ENCODE data around the gene ROMO1.

Gene ROMO1

GRCh38 chr20:35738410-35739179 is 39.4 kb downstream of the ROMO1 start:
- peak overlapping the region; percentile 97 for H3K27ac ChIP-seq
- TF ChIP-seq CTCF (IDR thresholded peaks at IDR 0.05), result no peak
- peaks cover 28 to 38% of the 10 kb centered on the region in 2 experiments for H3K4me1 ChIP-seq (ENCODE audit: control insufficient read depth in 1 of 2, insufficient read depth in 1 of 2, low read depth in 1 of 2, low read length in 1 of 2)
- no peaks in the 10 kb centered on the region for H3K27me3 ChIP-seq
- no peaks in the 10 kb centered on the region for H3K9me3 ChIP-seq
- peaks cover 71% of the 10 kb centered on the region for H3K36me3 ChIP-seq
- H3K4me3 ChIP-seq (ENCODE audit: low read depth in 1 of 2, low read length in 1 of 2), result no peak overlapping the region

- peak; percentile 7 for TF ChIP-seq CTCF (IDR thresholded peaks at IDR 0.05)
- Histone ChIP-seq H3K27me3 (no peaks in the 10 kb centered on the region), H3K36me3 (peaks cover 61% of the 10 kb centered on the region), H3K27ac (peak overlapping the region; percentile 97), H3K4me3 (ENCODE audit: low read depth in 1 of 2, low read length in 1 of 2) (peak overlapping the region in 1 of 2 experiments; percentile 96), H3K4me1 (ENCODE audit: control insufficient read depth in 1 of 2, insufficient read depth in 1 of 2, low read depth in 1 of 2, low read length in 1 of 2) (peaks cover 35 to 47% of the 10 kb centered on the region in 2 experiments), H3K9me3 (no peaks in the 10 kb centered on the region)
These were observed 40.3 kb downstream of the ROMO1 start for GRCh38 chr20:35739294-35740163.

- peak; percentile 77 for TF ChIP-seq CTCF (IDR thresholded peaks at IDR 0.05)
- H3K4me1 ChIP-seq (ENCODE audit: control insufficient read depth in 1 of 2, insufficient read depth in 1 of 2, low read depth in 1 of 2, low read length in 1 of 2), result peaks cover 42 to 52% of the 10 kb centered on the region in 2 experiments
- H3K4me3 ChIP-seq (ENCODE audit: low read depth in 1 of 2, low read length in 1 of 2), result peak within 1 kb of the TSS; percentile 96 to 99
- no peaks in the 10 kb centered on the region for H3K9me3 ChIP-seq
- H3K36me3 ChIP-seq, result peaks cover 35% of the 10 kb centered on the region
- H3K27ac ChIP-seq, result peak within 1 kb of the TSS; percentile 97
- no peaks in the 10 kb centered on the region for H3K27me3 ChIP-seq
These were observed 42.9 kb downstream of the ROMO1 start, which contains the start of gene RBM39 for GRCh38 chr20:35741892-35742740. Gene RBM39, minus strand, starts transcription at chr20:35742260. Its CDS starts 1,386 bp downstream, at chr20:35740874.

GRCh38 chr20:35742741-35743523 is 43.7 kb downstream of the ROMO1 start:
- Histone ChIP-seq H3K27ac (peak overlapping the region; percentile 97), H3K4me3 (ENCODE audit: low read depth in 1 of 2, low read length in 1 of 2) (peak overlapping the region; percentile 96 to 99), H3K36me3 (peaks cover 27% of the 10 kb centered on the region), H3K4me1 (ENCODE audit: control insufficient read depth in 1 of 2, insufficient read depth in 1 of 2, low read depth in 1 of 2, low read length in 1 of 2) (peaks cover 42 to 52% of the 10 kb centered on the region in 2 experiments), H3K9me3 (no peaks in the 10 kb centered on the region), H3K27me3 (no peaks in the 10 kb centered on the region)
- TF ChIP-seq CTCF (IDR thresholded peaks at IDR 0.05), result no peak

Data from neutrophil (primary cell).